Epidermal melanocyte (primary cell): ENCODE results near the gene UBE2M.
"Not testable (repeated sequence)": the region's sequence is repeated elsewhere in the genome, so short reads cannot be mapped to it uniquely, and the experiment has no call there.

ENCODE experiments used
- DNase-seq: peaks from one replicate; pipeline ENCODE4 v3.0.0; 2011; ENCODE audit warnings: low spot score; ENCODE audit not compliant: insufficient read length

UBE2M gene

GRCh38 chr19:58513694-58514563 is 44.5 kb downstream of the UBE2M start:
- DNase-seq, result peak; percentile 79

GRCh38 chr19:58513213-58513693 is 45.2 kb downstream of the UBE2M start:
- DNase-seq, result no peak

GRCh38 chr19:58511353-58512208 is 46.8 kb downstream of the UBE2M start, which contains the start of gene SLC27A5:
SLC27A5 (minus strand) TSS chr19:58511992; CDS start chr19:58511955, 37 bp downstream.
- DNase-seq, result no peak

GRCh38 chr19:58510084-58510862 is 48.1 kb downstream of the UBE2M start:
- no peak for DNase-seq

- DNase-seq, result no peak
Observed at GRCh38 chr19:58509731-58510083, 48.7 kb downstream of the UBE2M start.

- not testable (repeated sequence) for DNase-seq
Observed at GRCh38 chr19:58507602-58508223, 50.7 kb downstream of the UBE2M start.
